GM12892 (cell line): ENCODE measurements around the gene ARHGAP26.

Experiments used
- DNase-seq: peaks from one replicate; pipeline ENCODE4 v3.0.0; 2011; ENCODE audit not compliant: insufficient read length
- FAIRE-seq: peaks from 2 replicates; lab custom pipeline; 2011; peaks lifted over from hg19 to GRCh38; lab: Jason Lieb, UNC
- POLR2A ChIP-seq: IDR thresholded peaks from 2 replicates; pipeline ENCODE4 v1.6.1; 2011; ENCODE audit warnings: low read depth, low read length, control low read depth
- POLR2AphosphoS5 ChIP-seq: IDR thresholded peaks from 2 replicates; pipeline ENCODE4 v1.6.1; 2011; ENCODE audit warnings: low read depth, low read length, control low read depth
- TAF1 ChIP-seq: IDR thresholded peaks from 2 replicates; pipeline ENCODE4 v1.6.1; 2011; ENCODE audit warnings: low read depth, mild to moderate bottlenecking, control low read depth, low read length, borderline replicate concordance

Gene ARHGAP26

DNA sequence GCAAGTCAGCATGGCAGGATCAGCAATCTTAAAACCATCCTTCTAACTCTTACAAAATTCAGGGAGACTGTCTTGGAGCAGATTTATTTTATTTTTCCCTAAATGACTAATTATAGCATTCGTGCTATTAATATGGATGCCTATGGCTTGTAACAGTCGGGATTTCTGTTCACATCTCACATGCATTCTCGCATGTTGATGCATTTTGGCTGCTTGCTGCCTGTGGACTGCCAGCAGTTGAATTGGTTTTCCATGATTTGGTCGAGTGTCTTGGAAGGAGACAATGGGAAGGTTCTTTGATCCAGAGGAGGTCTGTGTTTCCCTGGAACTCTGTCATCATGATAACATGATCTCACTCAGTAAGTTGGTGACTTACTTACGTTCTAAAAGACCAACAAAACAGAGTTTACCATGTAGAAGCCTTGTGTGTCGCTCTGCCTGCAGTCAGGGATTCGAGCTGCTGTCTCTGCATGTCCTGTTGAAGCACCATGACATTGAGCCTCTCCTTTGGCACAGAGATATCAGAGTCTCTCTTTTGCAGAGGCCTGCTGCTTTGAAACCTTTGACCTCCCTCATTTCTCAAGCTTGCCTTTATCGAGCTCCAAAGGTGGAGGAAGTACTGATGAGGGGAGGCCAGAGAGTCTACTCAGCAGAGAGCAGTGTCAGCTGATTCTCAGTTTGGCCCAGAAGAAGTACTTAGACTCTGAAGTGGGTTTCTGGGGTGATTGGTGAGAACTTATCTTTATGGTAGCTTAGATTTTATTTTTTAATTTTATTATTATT lies 82.4 kb downstream of the ARHGAP26 start:
- no peak for TF ChIP-seq TAF1
- TF ChIP-seq POLR2A, result no peak
- DNase-seq, result no peak

DNA sequence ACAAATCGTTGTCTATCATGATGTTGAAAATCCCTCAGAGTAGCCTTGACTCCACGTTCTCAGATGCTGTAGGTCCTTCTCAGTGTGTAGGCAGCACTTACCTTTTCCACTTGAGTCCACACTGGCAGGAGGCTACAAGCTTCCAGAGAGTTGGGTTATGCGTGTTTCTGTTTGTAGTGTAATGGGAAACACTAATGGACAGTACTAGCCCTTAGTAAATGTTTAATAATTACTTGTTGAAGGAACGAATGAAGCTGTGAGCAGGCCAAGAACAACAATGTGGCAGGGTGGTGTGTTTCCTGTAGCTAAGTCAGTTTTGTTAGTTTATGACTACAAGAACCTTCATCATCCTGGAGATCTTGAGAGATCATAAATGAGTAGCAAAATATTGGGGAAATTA lies 83.5 kb downstream of the ARHGAP26 start:
- DNase-seq, result no peak
- TF ChIP-seq POLR2AphosphoS5 (no peak), POLR2A (no peak), TAF1 (no peak)
- no peak for FAIRE-seq

More for the DNA sequence above, 82.4 kb downstream of the ARHGAP26 start:
- FAIRE-seq, result no peak

DNA sequence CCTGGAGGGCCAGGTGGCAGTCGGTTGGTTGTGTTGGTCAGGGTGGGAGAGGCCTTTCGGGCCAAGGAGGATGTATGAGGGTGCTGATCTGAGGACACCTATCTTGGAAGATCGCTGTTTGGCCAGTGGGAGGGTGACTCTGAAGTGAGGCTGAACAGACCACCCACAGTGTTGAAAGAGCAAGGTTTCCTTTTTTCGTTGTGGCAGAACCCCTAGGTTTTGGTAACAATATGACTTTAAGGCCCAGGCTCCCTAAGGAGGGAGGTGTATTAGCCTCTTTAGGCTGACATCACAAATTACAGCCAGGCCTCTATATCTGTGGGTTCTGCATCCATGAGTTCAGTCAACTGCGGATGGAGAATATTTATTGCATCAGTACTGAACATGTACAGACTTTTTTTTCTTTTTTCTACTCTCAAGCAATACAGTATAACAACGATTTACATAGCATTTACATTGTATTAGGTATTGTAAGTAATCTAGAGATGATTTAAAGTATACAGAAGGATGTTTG lies 86.1 kb downstream of the ARHGAP26 start:
- TF ChIP-seq POLR2A, result no peak
- TF ChIP-seq POLR2AphosphoS5, result no peak
- TF ChIP-seq TAF1, result no peak
- no peak for DNase-seq
- FAIRE-seq, result no peak

DNA sequence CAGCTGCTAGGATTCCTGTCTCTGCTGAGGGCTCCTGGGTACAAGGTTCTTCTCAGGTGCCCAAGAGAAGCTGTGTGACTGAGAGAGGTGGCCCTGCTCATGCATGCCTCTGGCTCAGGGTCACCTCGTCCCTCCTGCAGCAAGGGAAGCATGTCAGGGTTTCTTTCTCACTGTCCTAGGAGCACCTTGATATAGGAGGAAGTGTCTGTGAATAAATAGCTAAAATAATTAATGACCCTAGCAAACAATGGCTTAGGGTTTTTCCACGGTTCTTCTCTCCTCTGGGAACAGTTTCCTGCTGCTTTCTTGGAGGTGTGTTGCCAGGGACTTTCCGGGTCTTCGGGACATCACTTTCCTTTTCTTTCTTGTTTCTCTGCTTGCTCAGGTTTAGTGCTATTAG lies 87.2 kb downstream of the ARHGAP26 start:
- TF ChIP-seq TAF1 (no peak), POLR2A (no peak), POLR2AphosphoS5 (no peak)
- FAIRE-seq, result no peak
- no peak for DNase-seq

DNA sequence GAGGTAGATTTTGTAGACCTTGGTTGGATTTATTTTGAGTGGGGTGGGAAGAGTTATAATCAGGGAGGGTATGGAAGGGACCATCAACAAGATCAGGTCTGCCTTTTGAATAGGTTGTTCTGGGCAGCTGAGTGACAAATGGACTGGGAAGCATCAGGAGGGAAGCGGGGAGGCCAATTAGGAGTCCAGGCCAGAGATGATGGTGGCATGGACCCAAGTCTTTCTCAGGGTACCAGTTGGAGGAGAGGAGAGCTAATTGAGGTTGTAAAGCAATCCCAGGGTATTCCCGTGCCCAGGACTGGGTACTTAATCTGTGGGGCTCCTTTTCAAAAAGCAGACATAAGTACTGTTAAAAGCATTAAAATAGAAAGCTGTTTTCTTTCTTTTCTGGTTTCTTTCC lies 88.9 kb downstream of the ARHGAP26 start:
- TF ChIP-seq TAF1 (no peak), POLR2AphosphoS5 (no peak), POLR2A (no peak)
- DNase-seq, result no peak
- no peak for FAIRE-seq

DNA sequence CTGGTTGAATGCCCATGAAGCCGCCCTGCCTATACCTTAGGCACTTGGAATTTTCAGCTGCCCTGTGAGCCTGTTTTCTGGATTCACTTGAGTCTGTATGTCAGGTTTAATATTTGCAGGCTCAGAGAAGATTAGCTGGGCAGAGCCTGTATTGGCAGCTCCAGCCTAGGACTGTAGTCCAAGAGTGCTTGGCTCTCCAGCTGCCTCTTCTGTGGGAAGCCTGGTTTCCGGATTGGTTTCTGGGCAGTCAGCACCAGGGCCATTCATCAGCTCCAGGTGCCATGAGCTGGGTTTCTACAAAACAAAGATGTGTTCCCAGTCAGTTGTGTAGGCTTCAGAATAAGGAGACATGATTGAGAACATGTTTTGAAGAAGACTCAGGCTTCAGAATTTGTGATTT lies 90.1 kb downstream of the ARHGAP26 start:
- DNase-seq, result no peak
- TF ChIP-seq TAF1 (no peak), POLR2AphosphoS5 (no peak)
- no peak for FAIRE-seq

DNA sequence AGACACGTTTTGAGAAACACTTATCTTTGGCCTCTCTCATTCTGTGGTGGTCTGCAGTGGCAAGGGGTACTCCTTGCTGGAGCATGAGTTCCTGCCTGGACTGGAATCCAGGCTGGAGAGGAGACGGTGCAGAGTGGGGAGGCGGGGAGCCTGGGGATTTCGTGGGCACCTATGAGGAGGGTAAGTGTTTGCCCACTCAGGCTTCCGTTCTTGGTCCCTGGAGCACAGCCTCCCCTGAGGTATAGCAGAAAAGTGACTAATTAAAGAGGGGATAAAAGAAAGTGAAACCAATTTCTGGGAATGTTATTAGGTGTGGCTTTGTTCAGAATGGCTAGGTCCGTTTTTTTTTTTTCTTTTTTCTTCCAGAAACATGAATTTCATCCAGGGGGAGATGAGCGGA lies 90.8 kb downstream of the ARHGAP26 start:
- no peak for DNase-seq
- no peak for FAIRE-seq
- TF ChIP-seq POLR2A, result no peak
- no peak for TF ChIP-seq POLR2AphosphoS5

DNA sequence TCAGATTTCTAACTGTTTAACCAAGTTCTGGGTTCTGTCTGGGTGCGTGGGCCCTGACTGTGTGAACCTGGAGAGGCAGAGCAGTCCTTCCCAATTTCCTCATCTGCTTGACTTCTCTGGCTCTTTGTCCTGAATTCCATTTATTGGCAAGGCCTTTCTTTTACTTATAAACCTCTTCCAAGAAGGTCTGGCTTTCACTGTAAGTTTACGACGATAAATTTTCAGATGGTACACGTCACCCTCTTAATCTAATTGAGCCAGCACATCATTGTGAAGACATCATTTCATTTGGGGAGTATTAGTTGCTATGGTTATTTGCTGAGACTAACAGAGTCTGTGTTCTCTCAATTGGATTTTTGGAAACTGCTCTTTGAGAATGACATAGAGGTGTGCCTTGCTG lies 92.4 kb downstream of the ARHGAP26 start:
- no peak for DNase-seq
- no peak for FAIRE-seq
- TF ChIP-seq POLR2A, result no peak
- TF ChIP-seq POLR2AphosphoS5, result no peak
- no peak for TF ChIP-seq TAF1

DNA sequence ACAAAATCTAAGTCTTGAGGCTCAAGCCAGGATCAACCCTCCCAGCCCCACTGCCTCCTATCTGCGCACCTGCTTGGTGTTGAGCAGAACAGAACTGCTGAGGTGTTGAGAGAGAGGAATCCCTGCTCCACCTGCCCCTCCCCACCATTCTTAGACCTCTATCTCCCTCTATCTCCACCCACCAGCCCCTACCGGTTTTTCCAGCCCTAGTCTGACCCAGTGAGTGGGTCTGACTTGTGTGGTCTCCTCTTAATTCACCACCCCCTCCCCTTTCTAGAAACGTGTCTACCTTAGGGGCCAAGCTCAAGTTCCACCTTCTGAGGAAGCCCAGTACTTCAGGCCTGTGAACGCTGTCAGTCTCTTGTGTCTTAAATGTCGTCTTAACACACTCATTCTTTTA lies 93.7 kb downstream of the ARHGAP26 start:
- TF ChIP-seq TAF1 (no peak), POLR2AphosphoS5 (no peak), POLR2A (no peak)
- no peak for FAIRE-seq
- no peak for DNase-seq

DNA sequence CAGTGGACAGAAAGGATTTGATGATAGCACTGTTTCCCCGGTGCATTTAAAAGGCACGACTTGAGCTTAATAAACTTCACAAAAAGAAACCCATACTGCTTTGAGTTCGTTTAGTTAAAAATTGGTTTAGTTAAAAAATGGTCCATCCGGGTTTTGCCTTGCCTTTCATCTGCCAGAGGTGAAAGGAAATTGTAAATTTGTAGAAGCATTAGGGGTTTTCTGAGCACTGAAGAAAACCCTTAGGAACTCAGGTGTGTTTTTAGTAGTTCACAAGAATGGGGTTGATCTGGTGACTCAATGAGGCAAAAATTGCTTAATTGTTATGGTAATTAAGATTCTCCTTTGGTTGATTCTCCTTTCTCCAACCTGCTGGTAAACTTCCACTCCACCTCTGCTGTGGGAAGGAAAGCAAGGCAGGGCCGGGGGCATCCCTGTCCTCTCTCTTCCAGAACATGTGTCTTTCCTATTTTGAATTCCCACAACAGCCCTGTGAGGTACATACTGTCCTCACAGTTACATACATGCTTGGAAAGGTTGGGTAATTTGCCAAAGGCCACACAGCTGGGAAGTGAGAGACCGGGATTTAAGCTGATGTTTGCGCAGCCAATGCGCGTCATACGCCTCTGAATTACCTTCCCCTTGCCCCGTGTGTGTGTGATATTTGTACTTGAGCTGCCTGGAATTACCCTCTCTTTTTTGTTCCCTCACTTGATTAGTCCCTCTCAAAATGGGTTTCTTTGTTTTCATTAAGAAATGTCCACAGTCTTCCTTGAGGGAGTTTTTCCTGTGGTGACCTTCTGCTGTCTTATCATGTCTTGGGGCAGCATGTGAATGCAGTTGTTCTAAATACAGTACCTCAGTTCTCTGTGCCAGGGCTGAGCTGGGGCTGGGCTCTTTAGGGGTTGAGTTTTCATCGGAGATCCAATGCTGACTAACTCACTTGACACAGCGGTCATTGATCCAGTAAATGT lies 94.4 kb downstream of the ARHGAP26 start:
- TF ChIP-seq TAF1, result no peak
- TF ChIP-seq POLR2AphosphoS5, result no peak
- no peak for TF ChIP-seq POLR2A
- FAIRE-seq, result no peak
- DNase-seq, result no peak

DNA sequence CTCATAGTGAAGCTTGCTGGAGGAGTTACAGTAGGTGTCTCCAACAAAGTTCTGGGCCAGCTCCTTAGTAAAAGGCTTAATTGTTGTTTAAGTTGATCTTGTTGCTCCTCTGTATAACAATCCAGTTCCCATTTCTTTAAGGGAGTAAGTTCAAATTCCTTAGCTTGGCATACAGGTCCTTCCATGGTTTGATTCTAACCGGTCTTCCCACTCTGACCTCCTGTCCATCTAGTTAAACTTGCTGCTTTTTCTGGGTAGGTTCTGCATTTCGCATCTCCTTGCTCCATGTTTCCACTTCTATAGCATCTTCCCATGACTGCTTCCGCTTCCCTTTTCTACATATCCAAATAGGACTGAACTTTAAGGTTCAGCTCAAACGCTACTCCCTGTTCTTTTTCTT lies 95.5 kb downstream of the ARHGAP26 start:
- DNase-seq (no peak), FAIRE-seq (no peak)
- TF ChIP-seq POLR2AphosphoS5 (no peak), TAF1 (no peak), POLR2A (no peak)
